ENCODE measurements around the gene COL23A1. TPM values are rescaled to one million over a fixed set of nuclear protein-coding genes. Genes with fewer than 3 reads are reported as not detected.

COL23A1 gene
- total RNA-seq, 1 experiment from 2014 or later = 0.18 TPM

DNA sequence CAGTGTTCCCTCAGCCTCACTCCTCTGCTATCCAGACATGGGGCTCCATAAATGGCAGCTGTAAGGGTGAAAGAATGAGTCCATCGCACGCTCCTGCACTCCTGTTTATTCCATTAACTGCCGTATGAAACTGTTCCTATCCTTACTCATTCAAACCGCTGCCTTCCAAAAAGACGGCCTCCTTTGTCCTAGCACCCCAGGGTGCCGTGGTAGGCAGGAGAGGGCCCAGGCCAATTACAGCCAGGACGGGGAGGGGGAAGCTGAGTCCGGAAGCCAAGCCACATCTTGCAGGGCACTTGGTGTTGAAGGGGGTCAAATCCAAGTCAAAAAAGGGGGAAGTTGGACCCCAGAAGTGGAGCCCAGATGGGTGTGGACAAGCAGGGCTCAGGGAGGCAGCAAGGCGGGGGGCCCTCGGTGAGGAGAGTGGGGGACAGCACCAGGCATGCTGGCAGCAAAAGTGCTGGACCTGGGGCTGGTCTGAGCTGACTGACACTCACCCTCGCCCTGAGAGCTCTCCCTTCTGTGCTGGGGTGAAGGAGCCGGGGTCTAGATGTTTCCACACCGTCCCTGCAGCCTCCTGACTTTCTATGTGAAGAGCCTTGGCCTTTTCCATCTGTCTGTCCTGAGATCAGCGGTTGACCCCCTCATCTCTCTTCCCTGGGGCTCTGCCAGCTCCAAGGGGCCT lies 63.3 kb downstream of the COL23A1 start:
- no peak overlapping the region for H3K27ac Mint-ChIP-seq (ENCODE audit: unreplicated experiment)
- Histone ChIP-seq H3K4me1 (no peaks in the 10 kb centered on the region), H3K9me3 (no peaks in the 10 kb centered on the region), H3K27me3 (replicated peaks; ENCODE audit: control insufficient read depth, insufficient read depth, low read length) (no peaks in the 10 kb centered on the region), H3K36me3 (ENCODE audit: control insufficient read depth, insufficient read depth, low read length) (no peaks in the 10 kb centered on the region), H3K4me3 (ENCODE audit: low read depth, low read length) (no peak overlapping the region)
- H3K9me3 Mint-ChIP-seq (ENCODE audit: unreplicated experiment) = no peaks in the 10 kb centered on the region
- no peak for DNase-seq
- H3K36me3 Mint-ChIP-seq (ENCODE audit: insufficient read depth, unreplicated experiment) = peaks cover 6% of the 10 kb centered on the region
- ChIA-PET CTCF (no interaction called here), POLR2A (no interaction called here)
- intact Hi-C loops (cut with micrococcal nuclease; ENCODE audit: unreplicated experiment) = no loop called here
- TF ChIP-seq, protein P1, sequence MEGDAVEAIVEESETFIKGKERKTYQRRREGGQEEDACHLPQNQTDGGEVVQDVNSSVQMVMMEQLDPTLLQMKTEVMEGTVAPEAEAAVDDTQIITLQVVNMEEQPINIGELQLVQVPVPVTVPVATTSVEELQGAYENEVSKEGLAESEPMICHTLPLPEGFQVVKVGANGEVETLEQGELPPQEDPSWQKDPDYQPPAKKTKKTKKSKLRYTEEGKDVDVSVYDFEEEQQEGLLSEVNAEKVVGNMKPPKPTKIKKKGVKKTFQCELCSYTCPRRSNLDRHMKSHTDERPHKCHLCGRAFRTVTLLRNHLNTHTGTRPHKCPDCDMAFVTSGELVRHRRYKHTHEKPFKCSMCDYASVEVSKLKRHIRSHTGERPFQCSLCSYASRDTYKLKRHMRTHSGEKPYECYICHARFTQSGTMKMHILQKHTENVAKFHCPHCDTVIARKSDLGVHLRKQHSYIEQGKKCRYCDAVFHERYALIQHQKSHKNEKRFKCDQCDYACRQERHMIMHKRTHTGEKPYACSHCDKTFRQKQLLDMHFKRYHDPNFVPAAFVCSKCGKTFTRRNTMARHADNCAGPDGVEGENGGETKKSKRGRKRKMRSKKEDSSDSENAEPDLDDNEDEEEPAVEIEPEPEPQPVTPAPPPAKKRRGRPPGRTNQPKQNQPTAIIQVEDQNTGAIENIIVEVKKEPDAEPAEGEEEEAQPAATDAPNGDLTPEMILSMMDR (IDR thresholded peaks at IDR 0.05; ENCODE audit: insufficient read depth in 1 of 2, low read depth in 1 of 2, low read length in 1 of 2, severe bottlenecking in 1 of 2, unreplicated experiment in 1 of 2) = no peak
- H3K27me3 Mint-ChIP-seq (ENCODE audit: insufficient read depth, unreplicated experiment) = no peaks in the 10 kb centered on the region
- no TSS peak for BruUV-seq (replicated peaks)
- H3K4me1 Mint-ChIP-seq (ENCODE audit: low read depth, unreplicated experiment) = no peaks in the 10 kb centered on the region
- no peak overlapping the region for H3K4me3 Mint-ChIP-seq (ENCODE audit: unreplicated experiment)

DNA sequence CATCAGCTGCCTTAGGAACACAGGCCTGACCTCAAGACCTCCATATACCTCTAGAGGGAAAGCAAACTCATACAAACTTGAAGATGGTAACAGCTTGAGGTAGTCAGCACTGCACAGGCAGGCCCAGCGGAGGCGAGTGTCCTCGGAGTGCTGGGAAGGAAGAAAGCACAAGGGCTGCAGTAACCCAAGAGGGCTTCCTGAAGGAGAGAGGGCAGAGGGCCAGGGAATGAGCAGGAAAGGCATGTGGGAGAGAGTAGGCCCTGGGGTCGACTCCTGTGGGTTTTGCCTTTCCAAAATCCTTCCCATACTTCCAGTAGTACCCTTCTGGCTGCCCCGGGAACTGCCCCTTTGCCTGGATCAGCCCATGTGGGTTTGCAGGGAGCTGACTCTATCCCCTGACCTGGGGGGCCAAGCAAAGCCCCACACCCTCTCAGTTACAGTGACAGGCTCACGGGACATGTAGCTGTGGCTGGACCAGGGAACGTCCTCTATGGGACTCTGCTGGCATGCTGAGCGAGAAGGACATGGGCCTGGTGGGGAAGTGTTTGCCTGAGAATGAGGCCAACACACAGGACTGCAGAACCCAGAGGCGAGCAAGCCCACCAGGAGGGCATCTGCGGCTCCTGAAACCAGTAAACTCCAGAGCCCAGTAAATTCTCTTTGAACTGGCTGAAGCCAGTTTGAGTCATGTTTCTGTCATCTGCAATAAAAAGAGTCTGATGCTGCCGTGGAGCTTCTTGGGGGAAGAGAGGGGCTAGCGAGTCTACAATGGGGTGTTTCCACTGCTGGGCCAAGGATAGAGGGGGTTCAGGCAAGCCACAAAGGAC lies 64.1 kb downstream of the COL23A1 start:
- H3K27me3 ChIP-seq (replicated peaks; ENCODE audit: control insufficient read depth, insufficient read depth, low read length) = no peaks in the 10 kb centered on the region
- Mint-ChIP-seq H3K27ac (ENCODE audit: unreplicated experiment) (no peak overlapping the region), H3K36me3 (ENCODE audit: insufficient read depth, unreplicated experiment) (peaks cover 6% of the 10 kb centered on the region), H3K9me3 (ENCODE audit: unreplicated experiment) (no peaks in the 10 kb centered on the region), H3K4me1 (ENCODE audit: low read depth, unreplicated experiment) (no peaks in the 10 kb centered on the region), H3K27me3 (ENCODE audit: insufficient read depth, unreplicated experiment) (no peaks in the 10 kb centered on the region), H3K4me3 (ENCODE audit: unreplicated experiment) (no peak overlapping the region)
- no peaks in the 10 kb centered on the region for H3K36me3 ChIP-seq (ENCODE audit: control insufficient read depth, insufficient read depth, low read length)
- no TSS peak for BruUV-seq (replicated peaks)
- ChIA-PET POLR2A (no interaction called here), CTCF (no interaction called here)
- H3K4me1 ChIP-seq = no peaks in the 10 kb centered on the region
- TF ChIP-seq, protein P1 (IDR thresholded peaks at IDR 0.05; ENCODE audit: insufficient read depth in 1 of 2, low read depth in 1 of 2, low read length in 1 of 2, severe bottlenecking in 1 of 2, unreplicated experiment in 1 of 2) = no peak
- no peak for DNase-seq
- intact Hi-C loops (cut with micrococcal nuclease; ENCODE audit: unreplicated experiment) = no loop called here
- no peaks in the 10 kb centered on the region for H3K9me3 ChIP-seq
- no peak overlapping the region for H3K4me3 ChIP-seq (ENCODE audit: low read depth, low read length)

DNA sequence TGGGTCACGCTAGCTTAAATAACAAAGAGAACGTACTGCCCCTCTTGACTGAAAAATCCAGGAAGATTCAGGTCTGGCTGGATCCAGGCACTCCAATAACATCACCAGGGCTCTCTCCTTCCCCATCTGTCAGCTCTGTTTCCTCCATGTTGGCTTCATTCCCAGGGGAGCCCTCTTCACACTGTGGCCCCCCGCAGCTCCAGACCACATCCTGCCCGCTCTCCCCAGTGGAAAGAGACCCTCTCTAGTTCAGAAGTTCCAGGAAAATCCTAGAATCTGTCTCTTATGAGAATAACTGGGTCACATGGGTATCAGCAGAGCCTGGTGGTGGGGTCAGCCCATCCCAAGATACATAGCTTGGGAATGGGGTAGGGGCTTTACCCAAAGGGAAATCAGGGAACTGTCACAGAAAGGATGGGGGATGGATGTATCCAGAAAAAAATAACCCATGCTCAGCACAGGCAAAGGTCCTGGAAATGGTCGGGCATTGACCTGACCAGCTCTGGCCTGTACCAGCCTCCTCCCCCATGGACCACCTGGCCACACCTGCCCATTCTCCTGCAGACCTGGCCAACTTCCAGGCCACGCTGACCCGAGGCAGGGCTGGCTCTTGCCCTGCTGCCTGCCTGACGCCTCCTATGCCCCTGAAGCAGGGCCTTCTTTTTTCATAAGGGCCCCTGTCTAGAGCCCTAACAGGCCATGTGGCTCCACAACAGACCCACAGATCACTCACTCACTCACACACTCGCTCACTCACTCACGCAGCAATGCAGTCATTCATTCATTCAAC lies 65.9 kb downstream of the COL23A1 start:
- no peaks in the 10 kb centered on the region for H3K4me1 Mint-ChIP-seq (ENCODE audit: low read depth, unreplicated experiment)
- no TSS peak for BruUV-seq (replicated peaks)
- CTCF ChIA-PET = no interaction called here

More for the DNA sequence above, 65.9 kb downstream of the COL23A1 start:
- no peak overlapping the region for H3K4me3 ChIP-seq (ENCODE audit: low read depth, low read length)
- H3K9me3 Mint-ChIP-seq (ENCODE audit: unreplicated experiment) = peaks cover 9% of the 10 kb centered on the region
- no peak overlapping the region for H3K4me3 Mint-ChIP-seq (ENCODE audit: unreplicated experiment)
- no peaks in the 10 kb centered on the region for H3K36me3 ChIP-seq (ENCODE audit: control insufficient read depth, insufficient read depth, low read length)
- TF ChIP-seq, protein P1 (IDR thresholded peaks at IDR 0.05; ENCODE audit: insufficient read depth in 1 of 2, low read depth in 1 of 2, low read length in 1 of 2, severe bottlenecking in 1 of 2, unreplicated experiment in 1 of 2) = no peak
- POLR2A ChIA-PET = no interaction called here
- DNase-seq = no peak
- intact Hi-C loops (cut with micrococcal nuclease; ENCODE audit: unreplicated experiment) = no loop called here
- H3K4me1 ChIP-seq = no peaks in the 10 kb centered on the region
- H3K9me3 ChIP-seq = no peaks in the 10 kb centered on the region
- H3K27me3 ChIP-seq (replicated peaks; ENCODE audit: control insufficient read depth, insufficient read depth, low read length) = no peaks in the 10 kb centered on the region
- no peak overlapping the region for H3K27ac Mint-ChIP-seq (ENCODE audit: unreplicated experiment)
- no peaks in the 10 kb centered on the region for H3K27me3 Mint-ChIP-seq (ENCODE audit: insufficient read depth, unreplicated experiment)
- peaks cover 6% of the 10 kb centered on the region for H3K36me3 Mint-ChIP-seq (ENCODE audit: insufficient read depth, unreplicated experiment)

Measured in Caco-2 (cell line).